Neutrophil (primary cell): ENCODE results near the gene ZDHHC4.
"Not testable (repeated sequence)": the region's sequence is repeated elsewhere in the genome, so short reads cannot be mapped to it uniquely, and the experiment has no call there.

Experiments
- H3K27ac ChIP-seq: fragments of 200-600 bp; sonication (generic); 2 replicates; pipeline ENCODE4 v1.5.1; 2016; ENCODE audit warnings: mild to moderate bottlenecking, moderate library complexity
- H3K27me3 ChIP-seq: fragments of 200-600 bp; sonication (generic); 2 replicates; pipeline ENCODE4 v1.6.0; 2016; ENCODE audit warnings: mild to moderate bottlenecking
- H3K36me3 ChIP-seq: fragments of 200-600 bp; sonication (generic); 2 replicates; pipeline ENCODE4 v1.5.1; 2017
- H3K4me1 ChIP-seq, 2 experiments: fragments of 200-600 bp in 1 of 2; sonication (generic) in 1 of 2; 1 replicate in 1 of 2; 2 replicates in 1 of 2; pipeline versions ENCODE4 v1.5.1 to v1.6.1; 2013 to 2016; ENCODE audit warnings: low read depth in 1 of 2, low read length in 1 of 2, mild to moderate bottlenecking in 1 of 2, moderate library complexity in 1 of 2; ENCODE audit not compliant: control insufficient read depth in 1 of 2, insufficient read depth in 1 of 2
- H3K4me3 ChIP-seq, 2 experiments: fragments of 200-600 bp in 1 of 2; sonication (generic) in 1 of 2; 1 replicate in 1 of 2; 2 replicates in 1 of 2; pipeline ENCODE4 v1.5.1; 2013 to 2016; ENCODE audit warnings: low read depth in 1 of 2, low read length in 1 of 2, mild to moderate bottlenecking in 1 of 2, moderate library complexity in 1 of 2
- H3K9me3 ChIP-seq: fragments of 200-600 bp; sonication (generic); 2 replicates; pipeline ENCODE4 v1.5.1; 2016
- TF ChIP-seq, protein P1 (sequence below): fragments of 200-600 bp; sonication (generic); IDR thresholded peaks from 2 replicates; pipeline ENCODE4 v1.5.1; 2016; ENCODE audit warnings: antibody characterized with exemption

ZDHHC4 gene

GRCh38 chr7:6565655-6566054 is 11.6 kb upstream of the ZDHHC4 start:
- H3K9me3 ChIP-seq = no peaks in the 10 kb centered on the region
- no peaks in the 10 kb centered on the region for H3K27me3 ChIP-seq
- peaks cover 0 to 2% of the 10 kb centered on the region in 2 experiments for H3K4me1 ChIP-seq
- H3K27ac ChIP-seq = no peak overlapping the region
- H3K36me3 ChIP-seq = no peaks in the 10 kb centered on the region
- TF ChIP-seq, protein P1, sequence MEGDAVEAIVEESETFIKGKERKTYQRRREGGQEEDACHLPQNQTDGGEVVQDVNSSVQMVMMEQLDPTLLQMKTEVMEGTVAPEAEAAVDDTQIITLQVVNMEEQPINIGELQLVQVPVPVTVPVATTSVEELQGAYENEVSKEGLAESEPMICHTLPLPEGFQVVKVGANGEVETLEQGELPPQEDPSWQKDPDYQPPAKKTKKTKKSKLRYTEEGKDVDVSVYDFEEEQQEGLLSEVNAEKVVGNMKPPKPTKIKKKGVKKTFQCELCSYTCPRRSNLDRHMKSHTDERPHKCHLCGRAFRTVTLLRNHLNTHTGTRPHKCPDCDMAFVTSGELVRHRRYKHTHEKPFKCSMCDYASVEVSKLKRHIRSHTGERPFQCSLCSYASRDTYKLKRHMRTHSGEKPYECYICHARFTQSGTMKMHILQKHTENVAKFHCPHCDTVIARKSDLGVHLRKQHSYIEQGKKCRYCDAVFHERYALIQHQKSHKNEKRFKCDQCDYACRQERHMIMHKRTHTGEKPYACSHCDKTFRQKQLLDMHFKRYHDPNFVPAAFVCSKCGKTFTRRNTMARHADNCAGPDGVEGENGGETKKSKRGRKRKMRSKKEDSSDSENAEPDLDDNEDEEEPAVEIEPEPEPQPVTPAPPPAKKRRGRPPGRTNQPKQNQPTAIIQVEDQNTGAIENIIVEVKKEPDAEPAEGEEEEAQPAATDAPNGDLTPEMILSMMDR = no peak
- no peak overlapping the region for H3K4me3 ChIP-seq

DNA sequence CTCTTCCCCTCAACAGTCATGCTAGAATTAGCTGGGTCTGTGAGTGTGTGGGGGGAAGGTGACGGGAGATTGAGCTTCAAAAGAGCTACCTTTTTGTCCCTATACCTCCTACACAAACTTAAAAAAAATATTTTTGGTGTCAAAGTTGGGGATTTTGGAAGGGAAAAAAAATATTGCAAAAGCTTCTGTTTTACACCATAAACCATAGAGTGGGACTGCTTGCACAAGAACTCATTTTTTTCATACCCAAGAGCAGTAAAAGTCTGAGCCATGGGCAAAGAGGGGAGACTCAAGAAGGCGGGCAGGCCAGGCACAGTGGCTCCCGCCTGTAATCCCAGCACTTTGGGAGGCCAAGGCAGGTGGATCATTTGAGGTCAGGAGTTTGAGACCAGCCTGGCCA is 9.4 kb upstream of the ZDHHC4 start:
- H3K27ac ChIP-seq = no peak overlapping the region
- H3K36me3 ChIP-seq = no peaks in the 10 kb centered on the region
- TF ChIP-seq, protein P1 = no peak
- peaks cover 0 to 2% of the 10 kb centered on the region in 2 experiments for H3K4me1 ChIP-seq
- H3K9me3 ChIP-seq = no peaks in the 10 kb centered on the region
- no peak overlapping the region for H3K4me3 ChIP-seq
- no peaks in the 10 kb centered on the region for H3K27me3 ChIP-seq

DNA sequence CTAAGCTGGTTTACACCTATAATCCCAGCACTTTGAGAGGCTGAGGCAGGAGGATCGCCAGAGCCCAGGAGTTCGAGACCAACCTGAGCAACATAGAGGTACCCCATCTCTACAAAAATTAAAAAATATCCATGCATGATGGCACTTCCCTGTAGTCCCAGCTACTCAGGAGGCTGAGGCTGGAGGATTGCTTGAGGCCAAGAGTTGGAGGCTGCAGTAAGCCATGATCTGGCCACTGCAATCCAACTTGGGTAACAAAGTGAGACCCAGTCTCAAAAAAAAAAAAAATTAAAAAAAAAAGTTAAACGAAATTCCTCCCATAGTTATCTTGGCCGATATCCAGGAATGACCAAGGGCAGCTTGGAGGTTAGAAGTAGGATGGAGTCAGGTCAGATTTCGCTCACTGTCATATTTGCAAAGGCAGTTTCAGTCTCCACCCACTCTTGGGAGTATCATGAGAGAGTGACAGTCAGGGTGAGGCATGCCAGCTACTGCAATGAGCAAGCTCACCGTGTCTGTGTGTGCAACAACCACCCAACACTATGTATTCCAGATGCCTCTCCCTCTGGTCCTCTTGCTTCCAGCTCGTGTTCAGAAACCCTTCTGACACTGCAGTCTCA is 6.0 kb upstream of the ZDHHC4 start:
- H3K4me1 ChIP-seq = peaks cover 0 to 2% of the 10 kb centered on the region in 2 experiments
- H3K27me3 ChIP-seq = no peaks in the 10 kb centered on the region
- H3K36me3 ChIP-seq = no peaks in the 10 kb centered on the region
- no peak overlapping the region for H3K27ac ChIP-seq
- H3K4me3 ChIP-seq = no peak overlapping the region
- TF ChIP-seq, protein P1 = no peak
- H3K9me3 ChIP-seq = no peaks in the 10 kb centered on the region

GRCh38 chr7:6575281-6576023 is 1.8 kb upstream of the ZDHHC4 start:
- peaks cover 3% of the 10 kb centered on the region for H3K36me3 ChIP-seq
- TF ChIP-seq, protein P1 = no peak
- peaks cover 0 to 5% of the 10 kb centered on the region in 2 experiments for H3K4me1 ChIP-seq
- H3K9me3 ChIP-seq = no peaks in the 10 kb centered on the region
- no peak overlapping the region for H3K4me3 ChIP-seq
- no peak overlapping the region for H3K27ac ChIP-seq
- no peaks in the 10 kb centered on the region for H3K27me3 ChIP-seq

GRCh38 chr7:6576024-6576866 is 1.0 kb upstream of the ZDHHC4 start:
- H3K27ac ChIP-seq = peak overlapping the region; percentile 7
- H3K4me3 ChIP-seq = no peak overlapping the region
- TF ChIP-seq, protein P1 = no peak
- no peaks in the 10 kb centered on the region for H3K27me3 ChIP-seq
- H3K9me3 ChIP-seq = no peaks in the 10 kb centered on the region
- H3K36me3 ChIP-seq = peaks cover 11% of the 10 kb centered on the region
- H3K4me1 ChIP-seq = peaks cover 0 to 5% of the 10 kb centered on the region in 2 experiments

GRCh38 chr7:6576867-6577368 is 336 bp upstream of the ZDHHC4 start:
- peak overlapping the region; percentile 62 to 69 for H3K4me3 ChIP-seq
- peak overlapping the region; percentile 77 for H3K27ac ChIP-seq
- not testable (repeated sequence) for H3K9me3 ChIP-seq

More at GRCh38 chr7:6576867-6577368, 336 bp upstream of the ZDHHC4 start:
- not testable (repeated sequence) for H3K27me3 ChIP-seq, H3K4me1 ChIP-seq
- H3K36me3 ChIP-seq = peaks cover 18% of the 10 kb centered on the region
